Activated naive CD4-positive, alpha-beta T cell treated with anti-CD3 and anti-CD28 coated beads, Interleukin-2, amount 50 U/mL, for 24 hours (primary cell): ENCODE data around the gene ZNF749.

Source experiments
- H3K27ac Mint-ChIP-seq: one replicate; pipeline ENCODE4 v1.8.0; 2021; ENCODE audit warnings: mild to moderate bottlenecking, mixed read lengths
- H3K27me3 Mint-ChIP-seq: one replicate; pipeline ENCODE4 v1.8.0; 2021; ENCODE audit warnings: mixed read lengths
- H3K36me3 Mint-ChIP-seq: one replicate; pipeline ENCODE4 v1.8.0; 2021; ENCODE audit warnings: mixed read lengths
- H3K4me1 Mint-ChIP-seq: one replicate; pipeline ENCODE4 v1.8.0; 2021; ENCODE audit warnings: mixed read lengths
- H3K4me3 Mint-ChIP-seq: one replicate; pipeline ENCODE4 v1.8.0; 2021; ENCODE audit warnings: mild to moderate bottlenecking, mixed read lengths
- H3K9me3 Mint-ChIP-seq: one replicate; pipeline ENCODE4 v1.8.0; 2021; ENCODE audit warnings: mixed read lengths

ZNF749 gene

GRCh38 chr19:57435062-57435978 is at the start of gene ZNF749:
Gene ZNF749, plus strand, starts transcription at chr19:57435325. Its CDS starts 254 bp downstream, at chr19:57435579.
- Mint-ChIP-seq H3K27me3 (no peaks in the 10 kb centered on the region), H3K9me3 (peaks cover 26% of the 10 kb centered on the region), H3K4me3 (peak within 1 kb of the TSS; percentile 93), H3K4me1 (peaks cover 35% of the 10 kb centered on the region), H3K36me3 (peaks cover 34% of the 10 kb centered on the region), H3K27ac (peak within 1 kb of the TSS; percentile 99)

DNA sequence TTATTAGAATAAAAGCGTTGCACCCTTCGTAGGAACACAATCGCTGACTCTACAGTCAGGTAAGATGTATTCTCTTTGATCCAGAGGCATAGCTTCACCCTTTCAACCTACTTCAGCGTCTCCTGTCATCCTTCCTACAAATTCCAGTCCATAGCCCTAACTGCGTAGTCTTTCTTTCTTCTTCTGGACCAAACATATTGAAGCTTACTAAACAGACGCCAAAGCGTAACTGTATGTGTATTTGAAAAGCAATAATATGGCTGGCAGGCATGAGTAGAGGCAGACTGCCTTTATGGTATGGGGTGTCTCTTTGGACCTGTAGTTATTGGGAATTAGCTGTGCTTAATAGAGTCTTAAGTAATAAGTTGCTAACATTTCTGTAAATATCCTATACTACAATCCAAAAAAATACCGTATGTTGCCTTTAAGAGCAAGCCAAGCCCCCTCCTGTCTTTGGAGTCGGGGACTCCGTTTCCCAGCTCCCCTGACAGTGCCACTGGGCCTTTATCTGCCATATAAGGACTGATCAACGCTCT is 45.9 kb upstream of the ZNF749 start:
- peaks cover 3% of the 10 kb centered on the region for H3K9me3 Mint-ChIP-seq
- peak overlapping the region; percentile 94 for H3K4me3 Mint-ChIP-seq
- peak overlapping the region; percentile 94 for H3K27ac Mint-ChIP-seq
- peaks cover 38% of the 10 kb centered on the region for H3K4me1 Mint-ChIP-seq
- no peaks in the 10 kb centered on the region for H3K27me3 Mint-ChIP-seq
- peaks cover 36% of the 10 kb centered on the region for H3K36me3 Mint-ChIP-seq

DNA sequence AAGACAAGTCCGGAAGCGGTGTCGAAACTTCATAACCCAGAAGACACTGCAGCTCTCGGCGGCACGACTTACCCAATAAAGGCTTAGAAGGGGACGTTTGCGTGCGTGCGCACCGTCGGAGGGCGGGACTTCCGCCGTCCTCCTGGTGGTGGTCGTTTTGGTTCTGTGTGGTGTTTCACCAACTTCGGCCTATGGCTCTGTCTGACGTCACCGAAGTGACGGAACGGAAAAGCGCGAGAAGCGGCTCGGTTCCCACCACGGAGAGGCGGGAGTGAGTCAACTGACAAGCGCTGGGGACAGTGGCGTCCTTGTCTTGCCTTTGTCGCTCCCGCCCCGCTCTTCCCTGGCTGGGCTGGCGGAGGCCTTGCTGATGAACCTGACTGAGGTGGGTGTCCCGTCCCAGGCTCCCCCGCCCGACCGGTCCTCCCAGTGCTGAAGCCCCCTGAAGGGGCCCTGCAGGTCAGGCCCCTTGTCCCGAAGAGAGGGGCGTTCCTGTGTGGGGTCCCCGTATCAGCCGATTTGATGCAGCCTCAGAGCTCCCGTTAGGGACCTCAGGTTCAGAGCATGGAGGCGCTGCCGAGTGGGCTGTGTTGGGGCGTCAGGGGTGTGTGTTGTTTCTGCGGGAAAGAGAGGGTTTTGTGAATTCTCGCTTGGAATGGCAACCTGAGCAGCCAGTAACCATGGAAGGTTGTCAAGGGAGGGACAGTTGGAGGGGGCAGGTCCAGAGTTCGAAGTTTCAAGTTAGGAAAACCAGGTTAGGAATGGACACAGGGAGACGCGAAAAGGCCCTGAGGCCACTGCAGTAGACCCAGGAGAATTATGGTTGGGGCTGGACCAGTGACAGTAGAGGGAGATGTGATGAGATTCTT is 45.2 kb upstream of the ZNF749 start, which contains the start of gene ZNF548:
Gene ZNF548 (plus strand): TSS at position 125 of the 869 bp plus-strand sequence. CDS start 246 bp downstream, at position 371.
- Mint-ChIP-seq H3K9me3 (peaks cover 8% of the 10 kb centered on the region), H3K27me3 (no peaks in the 10 kb centered on the region), H3K4me3 (peak within 1 kb of the TSS; percentile 94), H3K36me3 (peaks cover 43% of the 10 kb centered on the region), H3K27ac (peak within 1 kb of the TSS; percentile 94), H3K4me1 (peaks cover 45% of the 10 kb centered on the region)

DNA sequence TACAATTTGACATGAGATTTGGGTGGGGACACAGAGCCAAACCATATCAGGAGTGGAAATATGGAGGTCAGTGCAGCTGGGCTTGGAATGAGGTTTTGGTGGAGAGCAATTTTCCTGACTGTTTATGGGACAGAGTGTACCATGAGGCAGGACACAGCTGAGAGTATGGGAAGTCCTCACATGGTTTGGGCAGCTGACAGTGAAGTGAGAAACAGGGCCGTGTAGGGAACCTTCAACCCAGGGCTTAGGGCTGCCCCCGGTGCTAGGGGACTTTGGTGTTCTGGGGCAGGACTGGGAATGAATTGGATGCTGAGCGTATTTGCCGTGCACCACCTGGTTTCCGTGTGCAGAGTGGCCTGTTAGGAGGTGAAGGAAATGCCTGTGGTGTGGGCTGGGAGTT is 39.4 kb upstream of the ZNF749 start:
- H3K4me3 Mint-ChIP-seq: no peak overlapping the region
- H3K27ac Mint-ChIP-seq: no peak overlapping the region
- H3K9me3 Mint-ChIP-seq: peaks cover 15% of the 10 kb centered on the region
- peaks cover 84% of the 10 kb centered on the region for H3K36me3 Mint-ChIP-seq
- H3K4me1 Mint-ChIP-seq: peaks cover 31% of the 10 kb centered on the region
- no peaks in the 10 kb centered on the region for H3K27me3 Mint-ChIP-seq

- H3K36me3 Mint-ChIP-seq: peaks cover 71% of the 10 kb centered on the region
- H3K4me3 Mint-ChIP-seq: no peak overlapping the region
- H3K27me3 Mint-ChIP-seq: no peaks in the 10 kb centered on the region
- no peak overlapping the region for H3K27ac Mint-ChIP-seq
- peaks cover 12% of the 10 kb centered on the region for H3K4me1 Mint-ChIP-seq
- H3K9me3 Mint-ChIP-seq: peaks cover 21% of the 10 kb centered on the region
These were observed 36.3 kb upstream of the ZNF749 start for GRCh38 chr19:57398868-57399267.

- no peak overlapping the region for H3K4me3 Mint-ChIP-seq
- H3K27me3 Mint-ChIP-seq: no peaks in the 10 kb centered on the region
- no peak overlapping the region for H3K27ac Mint-ChIP-seq
- peaks cover 5% of the 10 kb centered on the region for H3K9me3 Mint-ChIP-seq
- peaks cover 6% of the 10 kb centered on the region for H3K4me1 Mint-ChIP-seq
- H3K36me3 Mint-ChIP-seq: peaks cover 21% of the 10 kb centered on the region
These were observed 31.2 kb upstream of the ZNF749 start for GRCh38 chr19:57403737-57404563.

DNA sequence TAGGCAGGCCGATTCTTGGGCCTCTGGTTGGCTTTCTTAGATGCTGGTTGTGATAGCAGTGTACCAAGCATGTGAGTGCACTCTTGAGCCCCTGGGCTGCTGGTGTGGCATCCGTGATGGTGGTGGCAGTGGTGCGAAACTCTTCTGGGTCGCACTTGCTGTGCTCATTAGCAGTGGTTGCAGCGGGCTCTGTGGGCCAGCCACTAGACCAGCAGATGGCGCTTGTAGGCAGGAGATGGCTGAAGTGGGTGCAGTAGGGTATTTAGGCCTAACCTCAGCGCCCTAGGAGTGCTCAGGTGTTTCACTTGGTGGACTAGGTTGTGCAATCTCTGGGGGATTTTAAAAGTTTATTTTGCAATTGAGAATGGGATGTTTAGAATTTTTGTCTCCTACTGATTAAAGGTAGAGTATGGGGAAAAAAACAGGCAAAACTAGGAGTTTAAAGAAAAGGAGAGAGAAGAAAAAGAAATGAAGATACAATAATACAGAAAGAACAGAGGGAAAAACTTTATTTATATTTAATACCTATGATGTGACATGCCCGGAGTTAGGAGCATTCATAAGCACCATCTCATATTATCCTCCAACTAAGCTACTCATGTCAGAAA is 28.5 kb upstream of the ZNF749 start:
- Mint-ChIP-seq H3K4me3 (no peak overlapping the region), H3K36me3 (peaks cover 5% of the 10 kb centered on the region), H3K27me3 (no peaks in the 10 kb centered on the region), H3K9me3 (peaks cover 5% of the 10 kb centered on the region), H3K4me1 (peaks cover 18% of the 10 kb centered on the region), H3K27ac (peak overlapping the region; percentile 32)

- H3K27ac Mint-ChIP-seq: peak within 1 kb of the TSS; percentile 86
- peaks cover 12% of the 10 kb centered on the region for H3K9me3 Mint-ChIP-seq
- peak within 1 kb of the TSS; percentile 97 for H3K4me3 Mint-ChIP-seq
- H3K27me3 Mint-ChIP-seq: no peaks in the 10 kb centered on the region
- peaks cover 23% of the 10 kb centered on the region for H3K36me3 Mint-ChIP-seq
- peaks cover 40% of the 10 kb centered on the region for H3K4me1 Mint-ChIP-seq
These were observed 24.1 kb upstream of the ZNF749 start, which contains the start of gene ZNF17 for GRCh38 chr19:57410877-57411671. Gene ZNF17, plus strand, starts transcription at chr19:57411161. Its CDS starts 2,455 bp downstream, at chr19:57413616.

- Mint-ChIP-seq H3K27me3 (no peaks in the 10 kb centered on the region), H3K36me3 (peaks cover 63% of the 10 kb centered on the region), H3K9me3 (peaks cover 39% of the 10 kb centered on the region), H3K4me1 (peaks cover 13% of the 10 kb centered on the region), H3K27ac (no peak overlapping the region), H3K4me3 (no peak overlapping the region)
These were observed 15.7 kb upstream of the ZNF749 start for GRCh38 chr19:57419439-57419838.

GRCh38 chr19:57421037-57421436 is 14.1 kb upstream of the ZNF749 start:
- H3K9me3 Mint-ChIP-seq: peaks cover 27% of the 10 kb centered on the region
- no peak overlapping the region for H3K27ac Mint-ChIP-seq
- H3K4me1 Mint-ChIP-seq: peaks cover 2% of the 10 kb centered on the region
- H3K36me3 Mint-ChIP-seq: peaks cover 50% of the 10 kb centered on the region
- H3K4me3 Mint-ChIP-seq: no peak overlapping the region
- H3K27me3 Mint-ChIP-seq: no peaks in the 10 kb centered on the region

DNA sequence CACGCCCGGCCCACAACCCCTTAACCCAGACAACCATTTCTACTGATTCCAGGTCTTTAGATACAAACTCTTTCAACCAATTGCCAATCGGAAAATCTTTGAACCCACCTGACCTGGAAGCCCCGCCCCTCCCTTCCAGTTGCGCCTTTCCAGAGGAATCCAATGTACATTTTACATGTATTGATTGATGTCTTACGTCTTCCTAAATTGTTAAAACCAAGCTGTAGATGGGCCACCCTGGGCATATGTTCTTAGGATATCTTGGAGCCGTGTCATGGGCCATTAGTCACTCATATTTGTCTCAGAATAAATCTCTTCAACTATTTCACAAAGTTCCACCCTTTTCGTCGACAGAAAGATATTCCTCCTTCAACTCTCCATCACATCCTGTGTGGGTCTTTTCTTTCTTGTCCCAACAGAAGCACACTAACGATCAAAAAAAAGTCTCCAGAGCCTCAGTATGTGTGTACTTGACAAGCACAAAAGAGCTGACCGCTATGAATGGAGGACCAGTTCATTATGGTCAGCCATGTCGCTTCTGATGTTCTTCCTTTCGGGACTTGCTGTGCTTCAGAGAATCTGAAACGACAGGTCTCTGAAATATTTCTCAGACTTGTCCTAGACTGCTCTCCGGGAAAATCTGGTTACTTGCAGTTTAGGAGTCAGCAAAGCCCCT is 601 bp upstream of the ZNF749 start:
- Mint-ChIP-seq H3K27ac (peak overlapping the region; percentile 99), H3K4me3 (peak overlapping the region; percentile 93), H3K4me1 (peaks cover 31% of the 10 kb centered on the region), H3K36me3 (peaks cover 26% of the 10 kb centered on the region), H3K9me3 (peaks cover 18% of the 10 kb centered on the region), H3K27me3 (no peaks in the 10 kb centered on the region)

DNA sequence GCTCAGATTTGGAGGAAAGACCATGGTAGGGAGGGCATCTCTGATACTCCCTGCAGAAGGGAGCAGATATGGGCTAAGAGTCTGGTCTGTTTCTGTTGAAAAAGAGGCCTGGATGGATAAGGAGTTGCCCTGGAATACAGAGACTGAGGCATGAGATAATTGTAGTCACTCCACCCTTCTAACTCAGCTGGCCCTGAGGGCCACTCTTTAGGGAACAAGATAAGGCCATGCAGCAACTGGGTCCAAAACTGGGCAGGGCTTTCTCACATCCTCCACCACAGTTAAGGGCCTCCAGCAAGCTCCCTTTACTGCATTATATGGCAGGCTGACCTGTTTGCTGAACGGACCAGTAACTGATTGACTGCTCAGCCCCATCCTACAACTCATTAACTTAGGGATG is 1.3 kb downstream of the ZNF749 start:
- H3K4me1 Mint-ChIP-seq: peaks cover 38% of the 10 kb centered on the region
- H3K27ac Mint-ChIP-seq: peak overlapping the region; percentile 31
- H3K4me3 Mint-ChIP-seq: peak overlapping the region; percentile 93
- peaks cover 42% of the 10 kb centered on the region for H3K36me3 Mint-ChIP-seq
- no peaks in the 10 kb centered on the region for H3K27me3 Mint-ChIP-seq
- H3K9me3 Mint-ChIP-seq: peaks cover 30% of the 10 kb centered on the region

DNA sequence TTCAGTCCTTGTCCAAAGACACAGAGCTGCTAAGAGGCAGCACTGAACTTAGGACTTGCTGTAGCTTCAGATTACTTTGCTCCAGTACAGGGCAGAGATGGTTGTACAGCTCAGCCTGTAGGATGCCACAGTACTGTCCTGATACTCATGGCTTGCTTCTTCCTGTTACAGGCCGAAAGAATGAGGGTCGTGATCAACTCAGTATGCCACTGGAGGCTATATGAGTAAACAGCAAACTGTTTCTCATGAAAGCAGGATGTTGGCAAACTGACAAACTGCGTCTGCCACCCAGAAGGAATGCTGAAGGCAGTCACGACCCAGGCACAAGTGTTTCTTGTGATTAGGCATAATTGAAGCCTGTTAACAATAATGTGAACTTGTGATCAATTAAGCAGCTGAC is 2.8 kb downstream of the ZNF749 start:
- Mint-ChIP-seq H3K9me3 (peaks cover 42% of the 10 kb centered on the region), H3K4me1 (peaks cover 38% of the 10 kb centered on the region), H3K27me3 (no peaks in the 10 kb centered on the region), H3K27ac (no peak overlapping the region), H3K4me3 (no peak overlapping the region), H3K36me3 (peaks cover 56% of the 10 kb centered on the region)
